Measurements from ENCODE around the gene ERI2. TPM values are rescaled to one million over a fixed set of nuclear protein-coding genes. Genes with fewer than 3 reads are reported as not detected.

Gene ERI2
- total RNA-seq, 1 experiment from 2014 or later, result 22.4 TPM

DNA sequence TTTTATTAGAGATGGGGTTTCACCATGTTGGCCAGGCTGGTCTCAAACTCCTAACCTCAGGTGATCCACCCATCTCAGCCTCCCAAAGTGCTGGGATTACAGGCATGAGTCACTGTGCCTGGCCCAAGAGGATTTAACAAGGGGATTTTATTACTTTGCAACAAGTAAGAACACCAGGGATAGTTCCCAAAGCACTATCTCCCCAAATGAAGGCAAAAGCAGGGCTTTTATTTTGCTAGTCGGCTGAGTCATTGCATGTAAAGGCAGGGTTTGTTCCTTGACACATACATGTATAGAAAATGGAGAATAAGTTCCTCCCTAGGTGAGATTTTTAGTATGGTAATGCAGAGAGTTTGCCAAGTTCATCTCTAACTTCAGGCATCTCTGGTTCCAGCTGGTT lies 24.1 kb upstream of the ERI2 start:
- H3T11ph ChIP-seq (ENCODE audit: low read length), result no peak overlapping the region
- no peak for DNase-seq
- H2BK120ac ChIP-seq (ENCODE audit: low read depth, low read length, poor library complexity, severe bottlenecking), result no peak overlapping the region
- Mint-ChIP-seq H3K27me3 (ENCODE audit: low read depth) (no peaks in the 10 kb centered on the region), H3K4me1 (no peaks in the 10 kb centered on the region), H3K27ac (no peak overlapping the region), H3K4me3 (no peak overlapping the region), H3K9me3 (no peaks in the 10 kb centered on the region), H3K36me3 (ENCODE audit: insufficient read depth in 1 of 3, low read depth in 3 of 3) (peaks cover 9 to 37% (median 33%) of the 10 kb centered on the region in 3 experiments; a peak in 6 of 7 replicates)
- H3K23ac ChIP-seq (ENCODE audit: insufficient read length, low read depth, low read length), result no peak overlapping the region
- no peak overlapping the region for H3K18ac ChIP-seq (ENCODE audit: insufficient read length, low read depth, low read length)
- no peaks in the 10 kb centered on the region for H3K79me1 ChIP-seq (ENCODE audit: insufficient read depth, low read depth, low read length, poor library complexity, severe bottlenecking)
- H2AK5ac ChIP-seq (ENCODE audit: insufficient read length, low read length), result no peak overlapping the region
- no peak overlapping the region for H2BK5ac ChIP-seq (ENCODE audit: insufficient read length, low read length)
- no peak overlapping the region for H2BK12ac ChIP-seq (ENCODE audit: insufficient read length, low read depth, low read length)
- no CpG with 5 or more reads among the region's 1 CpG for WGBS (ENCODE audit: extremely low coverage, insufficient read length, low lambda C conversion rate)
- H3K9ac ChIP-seq (ENCODE audit: extremely low read depth, insufficient read length, low read length), result no peak overlapping the region
- no peaks in the 10 kb centered on the region for H3K23me2 ChIP-seq (ENCODE audit: insufficient read length, low read depth, low read length, poor library complexity, severe bottlenecking)
- no peak overlapping the region for H3K27ac ChIP-seq (ENCODE audit: insufficient read length, low read depth, low read length)
- TF ChIP-seq, protein P1, sequence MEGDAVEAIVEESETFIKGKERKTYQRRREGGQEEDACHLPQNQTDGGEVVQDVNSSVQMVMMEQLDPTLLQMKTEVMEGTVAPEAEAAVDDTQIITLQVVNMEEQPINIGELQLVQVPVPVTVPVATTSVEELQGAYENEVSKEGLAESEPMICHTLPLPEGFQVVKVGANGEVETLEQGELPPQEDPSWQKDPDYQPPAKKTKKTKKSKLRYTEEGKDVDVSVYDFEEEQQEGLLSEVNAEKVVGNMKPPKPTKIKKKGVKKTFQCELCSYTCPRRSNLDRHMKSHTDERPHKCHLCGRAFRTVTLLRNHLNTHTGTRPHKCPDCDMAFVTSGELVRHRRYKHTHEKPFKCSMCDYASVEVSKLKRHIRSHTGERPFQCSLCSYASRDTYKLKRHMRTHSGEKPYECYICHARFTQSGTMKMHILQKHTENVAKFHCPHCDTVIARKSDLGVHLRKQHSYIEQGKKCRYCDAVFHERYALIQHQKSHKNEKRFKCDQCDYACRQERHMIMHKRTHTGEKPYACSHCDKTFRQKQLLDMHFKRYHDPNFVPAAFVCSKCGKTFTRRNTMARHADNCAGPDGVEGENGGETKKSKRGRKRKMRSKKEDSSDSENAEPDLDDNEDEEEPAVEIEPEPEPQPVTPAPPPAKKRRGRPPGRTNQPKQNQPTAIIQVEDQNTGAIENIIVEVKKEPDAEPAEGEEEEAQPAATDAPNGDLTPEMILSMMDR (conservative IDR thresholded peaks at IDR 0.05), result no peak
- H4K20me1 ChIP-seq (ENCODE audit: control insufficient read depth, insufficient read depth, insufficient read length), result no peaks in the 10 kb centered on the region
- no peaks in the 10 kb centered on the region for H3K9me3 ChIP-seq (ENCODE audit: control insufficient read depth, low read depth, low read length)
- no peak overlapping the region for H4K8ac ChIP-seq (replicated peaks; ENCODE audit: insufficient read length, low read depth, low read length)
- no peak overlapping the region for H2AFZ ChIP-seq (ENCODE audit: low read length)
- no peak overlapping the region for H3K4ac ChIP-seq (ENCODE audit: low read depth, low read length)
- H4K5ac ChIP-seq (ENCODE audit: insufficient read length, low read depth, low read length), result no peak overlapping the region
- no peaks in the 10 kb centered on the region for H3K4me1 ChIP-seq (ENCODE audit: insufficient read depth, low read length)
- no peak overlapping the region for H3K56ac ChIP-seq (ENCODE audit: insufficient read length, low read depth, low read length)
- H4K91ac ChIP-seq (ENCODE audit: insufficient read length, low read depth, low read length), result no peak overlapping the region
- H3K27me3 ChIP-seq (ENCODE audit: insufficient read depth, low read length), result no peaks in the 10 kb centered on the region
- H3K14ac ChIP-seq (ENCODE audit: insufficient read depth, low read length), result no peak overlapping the region
- no peaks in the 10 kb centered on the region for H3K79me2 ChIP-seq (ENCODE audit: insufficient read depth, low read length)
- no peak overlapping the region for H3K4me2 ChIP-seq (ENCODE audit: insufficient read depth, insufficient read length, low read length)
- H2BK20ac ChIP-seq (ENCODE audit: low read depth, low read length, poor library complexity, severe bottlenecking), result no peak overlapping the region
- H2BK15ac ChIP-seq (ENCODE audit: low read depth, low read length), result no peak overlapping the region

Data from H9 (cell line).